Measurements from ENCODE around the gene CFAP45.
"Not testable (repeated sequence)": the region's sequence is repeated elsewhere in the genome, so short reads cannot be mapped to it uniquely, and the experiment has no call there.

Gene CFAP45

DNA sequence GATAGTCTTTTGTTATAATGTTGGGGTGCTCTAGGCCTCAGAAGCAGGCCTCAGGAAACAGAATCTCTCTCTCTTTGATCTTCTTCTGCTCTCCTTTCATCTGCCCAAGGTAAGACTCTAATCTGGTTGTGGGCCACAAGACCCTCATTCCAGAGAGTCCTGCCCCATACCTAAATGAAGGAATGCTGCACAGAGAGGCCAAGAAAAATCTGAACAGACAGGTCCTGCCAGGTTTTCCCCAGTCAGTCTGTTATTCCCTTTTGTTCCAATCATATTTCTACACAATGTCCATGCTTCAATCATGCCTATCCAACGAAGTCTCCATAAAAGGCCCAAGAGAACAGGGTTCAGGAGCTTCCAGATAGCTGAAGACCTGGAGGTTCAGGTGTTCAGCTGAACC lies 7.0 kb upstream of the CFAP45 start:
- no peak overlapping the region for H3K4me3 ChIP-seq (ENCODE audit: severe bottlenecking)

DNA sequence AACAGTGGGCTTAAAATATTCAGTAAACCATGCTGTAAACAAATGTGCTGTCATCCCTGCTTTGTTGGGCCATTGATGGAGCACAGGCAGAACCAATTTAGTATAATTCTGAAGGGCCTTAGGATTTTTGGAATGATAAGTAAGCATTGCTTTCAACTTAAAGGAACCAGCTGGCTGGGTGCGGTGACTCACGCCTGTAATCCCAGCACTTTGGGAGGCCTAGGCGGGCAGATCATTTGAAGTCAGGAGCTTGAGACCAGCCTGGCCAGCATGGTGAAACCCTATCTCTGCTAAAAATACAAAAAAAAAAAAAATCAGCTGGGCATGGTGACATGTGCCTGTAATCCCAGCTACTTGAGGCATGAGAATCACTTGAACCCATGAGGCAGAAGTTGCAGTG lies 4.1 kb upstream of the CFAP45 start:
- not testable (repeated sequence) for H3K27ac ChIP-seq (ENCODE audit: poor library complexity, severe bottlenecking); H3K9me3 ChIP-seq (ENCODE audit: severe bottlenecking); H3K4me3 ChIP-seq (ENCODE audit: severe bottlenecking); H3K36me3 ChIP-seq (ENCODE audit: low read depth); H3K27me3 ChIP-seq (ENCODE audit: insufficient read depth, poor library complexity, severe bottlenecking); ATAC-seq (ENCODE audit: low read depth); H3K4me1 ChIP-seq (ENCODE audit: insufficient read depth, poor library complexity, severe bottlenecking); DNase-seq (ENCODE audit: low spot score)

More for the DNA sequence above, 7.0 kb upstream of the CFAP45 start:
- Histone ChIP-seq H3K36me3 (ENCODE audit: low read depth) (no peaks in the 10 kb centered on the region), H3K27me3 (ENCODE audit: insufficient read depth, poor library complexity, severe bottlenecking) (no peaks in the 10 kb centered on the region), H3K27ac (ENCODE audit: poor library complexity, severe bottlenecking) (no peak overlapping the region), H3K4me1 (ENCODE audit: insufficient read depth, poor library complexity, severe bottlenecking) (peaks cover 15% of the 10 kb centered on the region), H3K9me3 (ENCODE audit: severe bottlenecking) (peaks cover 4% of the 10 kb centered on the region)
- TF ChIP-seq, protein P1, sequence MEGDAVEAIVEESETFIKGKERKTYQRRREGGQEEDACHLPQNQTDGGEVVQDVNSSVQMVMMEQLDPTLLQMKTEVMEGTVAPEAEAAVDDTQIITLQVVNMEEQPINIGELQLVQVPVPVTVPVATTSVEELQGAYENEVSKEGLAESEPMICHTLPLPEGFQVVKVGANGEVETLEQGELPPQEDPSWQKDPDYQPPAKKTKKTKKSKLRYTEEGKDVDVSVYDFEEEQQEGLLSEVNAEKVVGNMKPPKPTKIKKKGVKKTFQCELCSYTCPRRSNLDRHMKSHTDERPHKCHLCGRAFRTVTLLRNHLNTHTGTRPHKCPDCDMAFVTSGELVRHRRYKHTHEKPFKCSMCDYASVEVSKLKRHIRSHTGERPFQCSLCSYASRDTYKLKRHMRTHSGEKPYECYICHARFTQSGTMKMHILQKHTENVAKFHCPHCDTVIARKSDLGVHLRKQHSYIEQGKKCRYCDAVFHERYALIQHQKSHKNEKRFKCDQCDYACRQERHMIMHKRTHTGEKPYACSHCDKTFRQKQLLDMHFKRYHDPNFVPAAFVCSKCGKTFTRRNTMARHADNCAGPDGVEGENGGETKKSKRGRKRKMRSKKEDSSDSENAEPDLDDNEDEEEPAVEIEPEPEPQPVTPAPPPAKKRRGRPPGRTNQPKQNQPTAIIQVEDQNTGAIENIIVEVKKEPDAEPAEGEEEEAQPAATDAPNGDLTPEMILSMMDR (IDR thresholded peaks at IDR 0.05; ENCODE audit: poor library complexity, severe bottlenecking), result no peak
- DNase-seq (ENCODE audit: low spot score) (no peak), ATAC-seq (ENCODE audit: low read depth) (no peak)

DNA sequence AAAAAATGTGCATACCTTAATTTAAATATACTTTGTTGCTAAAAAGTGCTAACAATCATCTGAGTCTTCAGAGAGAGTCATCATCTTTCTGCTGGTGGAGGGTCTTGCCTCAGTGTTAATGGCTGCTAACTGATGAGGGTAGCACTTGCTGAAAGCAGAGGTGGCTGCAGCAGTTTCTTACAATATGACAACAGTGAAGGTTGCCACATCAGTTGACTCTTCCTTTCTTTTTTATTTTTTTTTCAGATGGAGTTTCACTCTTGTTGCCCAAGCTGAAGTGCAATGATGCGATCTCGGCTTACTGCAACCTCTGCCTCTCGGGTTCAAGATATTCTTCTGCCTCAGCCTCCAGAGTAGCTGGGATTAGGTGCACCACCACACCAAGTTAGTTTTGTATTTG lies 2.6 kb upstream of the CFAP45 start:
- Histone ChIP-seq H3K4me1 (ENCODE audit: insufficient read depth, poor library complexity, severe bottlenecking) (peaks cover 7% of the 10 kb centered on the region), H3K36me3 (ENCODE audit: low read depth) (no peaks in the 10 kb centered on the region), H3K27me3 (ENCODE audit: insufficient read depth, poor library complexity, severe bottlenecking) (no peaks in the 10 kb centered on the region), H3K4me3 (ENCODE audit: severe bottlenecking) (no peak overlapping the region), H3K27ac (ENCODE audit: poor library complexity, severe bottlenecking) (no peak overlapping the region), H3K9me3 (ENCODE audit: severe bottlenecking) (peaks cover 4% of the 10 kb centered on the region)
- DNase-seq (ENCODE audit: low spot score) (no peak), ATAC-seq (ENCODE audit: low read depth) (no peak)
- TF ChIP-seq, protein P1 (IDR thresholded peaks at IDR 0.05; ENCODE audit: poor library complexity, severe bottlenecking), result no peak

DNA sequence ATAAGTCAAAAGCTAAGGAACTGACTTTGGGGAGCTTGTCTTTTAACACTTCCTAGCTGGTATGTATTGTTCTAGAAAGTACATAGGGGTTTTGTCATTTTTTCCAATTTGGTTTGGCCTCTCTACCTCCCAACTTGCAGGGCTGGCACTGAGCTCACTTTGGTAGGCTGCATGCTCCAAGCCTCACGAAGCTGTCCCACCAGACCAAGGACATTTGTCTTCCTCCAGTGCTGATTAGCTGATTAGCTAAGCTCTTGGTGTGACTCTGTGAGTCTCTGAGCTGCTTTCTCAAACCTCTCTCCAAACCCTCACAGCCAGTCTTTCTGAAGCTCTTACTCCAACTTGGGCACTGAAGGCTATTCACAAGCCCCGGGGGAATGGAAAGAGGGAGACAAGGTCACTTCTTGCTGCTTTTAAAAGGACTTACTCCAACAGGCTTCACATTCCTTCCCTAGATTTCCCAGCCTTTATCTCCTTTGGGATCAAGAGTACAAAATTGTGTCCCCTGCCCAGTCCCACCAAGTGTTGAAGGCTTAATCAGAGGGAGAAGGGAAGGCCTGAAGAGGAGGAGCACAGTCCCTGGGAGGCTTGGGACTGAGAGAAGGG lies 893 bp upstream of the CFAP45 start:
- TF ChIP-seq, protein P1 (IDR thresholded peaks at IDR 0.05; ENCODE audit: poor library complexity, severe bottlenecking), result no peak

DNA sequence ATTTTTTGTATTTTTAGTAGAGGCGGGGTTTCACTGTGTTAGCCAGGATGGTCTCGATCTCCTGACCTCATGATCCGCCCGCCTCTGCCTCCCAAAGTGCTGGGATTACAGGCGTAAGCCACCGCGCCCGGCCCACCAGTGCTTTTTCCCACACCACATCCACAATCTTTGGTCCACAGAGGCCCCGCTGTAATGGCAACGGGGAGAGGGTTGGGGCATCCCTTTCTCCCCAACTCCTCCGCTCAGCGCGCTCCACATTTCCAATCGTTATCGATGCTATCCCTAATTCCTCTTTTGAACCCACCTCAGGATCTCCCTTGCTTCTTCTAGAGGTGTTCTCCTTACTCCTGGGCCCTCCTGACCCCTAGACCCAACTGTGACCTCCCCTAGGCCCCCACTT lies 331 bp downstream of the CFAP45 start:
- ATAC-seq (ENCODE audit: low read depth); H3K4me1 ChIP-seq (ENCODE audit: insufficient read depth, poor library complexity, severe bottlenecking); H3K9me3 ChIP-seq (ENCODE audit: severe bottlenecking); DNase-seq (ENCODE audit: low spot score); H3K27me3 ChIP-seq (ENCODE audit: insufficient read depth, poor library complexity, severe bottlenecking); H3K27ac ChIP-seq (ENCODE audit: poor library complexity, severe bottlenecking); H3K4me3 ChIP-seq (ENCODE audit: severe bottlenecking); H3K36me3 ChIP-seq (ENCODE audit: low read depth): not testable (repeated sequence)

More for the DNA sequence above, 893 bp upstream of the CFAP45 start:
- H3K4me3 ChIP-seq (ENCODE audit: severe bottlenecking), result no peak overlapping the region
- H3K27ac ChIP-seq (ENCODE audit: poor library complexity, severe bottlenecking), result no peak overlapping the region
- DNase-seq (ENCODE audit: low spot score) (no peak), ATAC-seq (ENCODE audit: low read depth) (no peak)
- H3K27me3 ChIP-seq (ENCODE audit: insufficient read depth, poor library complexity, severe bottlenecking), result no peaks in the 10 kb centered on the region
- H3K4me1 ChIP-seq (ENCODE audit: insufficient read depth, poor library complexity, severe bottlenecking), result peaks cover 7% of the 10 kb centered on the region
- peaks cover 4% of the 10 kb centered on the region for H3K9me3 ChIP-seq (ENCODE audit: severe bottlenecking)
- no peaks in the 10 kb centered on the region for H3K36me3 ChIP-seq (ENCODE audit: low read depth)

DNA sequence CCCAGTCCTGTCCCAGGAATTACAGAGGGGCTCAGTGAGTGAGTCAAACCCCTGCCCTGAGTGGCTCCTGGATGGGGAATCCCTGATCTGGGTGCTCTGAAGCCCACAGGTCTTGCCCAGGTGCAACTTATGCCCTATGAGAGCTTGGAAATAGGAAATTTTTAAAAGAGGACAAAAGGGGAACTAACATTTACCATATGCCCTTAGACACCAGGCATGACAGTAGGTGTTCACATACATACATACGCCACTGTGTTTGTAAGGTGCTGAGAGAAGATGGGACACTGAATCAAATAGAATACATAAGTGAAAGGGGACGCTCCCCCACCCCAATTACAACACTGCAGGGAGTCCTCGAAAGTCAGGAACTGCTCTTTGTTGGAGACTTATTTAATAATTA lies 1.4 kb downstream of the CFAP45 start:
- TF ChIP-seq, protein P1 (IDR thresholded peaks at IDR 0.05; ENCODE audit: poor library complexity, severe bottlenecking), result no peak
- no peak for ATAC-seq (ENCODE audit: low read depth)
- no peaks in the 10 kb centered on the region for H3K27me3 ChIP-seq (ENCODE audit: insufficient read depth, poor library complexity, severe bottlenecking)

More for the DNA sequence above, 1.4 kb downstream of the CFAP45 start:
- DNase-seq (ENCODE audit: low spot score), result no peak
- H3K9me3 ChIP-seq (ENCODE audit: severe bottlenecking), result peaks cover under 1% of the 10 kb centered on the region
- no peak overlapping the region for H3K27ac ChIP-seq (ENCODE audit: poor library complexity, severe bottlenecking)
- H3K4me1 ChIP-seq (ENCODE audit: insufficient read depth, poor library complexity, severe bottlenecking), result peaks cover 7% of the 10 kb centered on the region
- H3K36me3 ChIP-seq (ENCODE audit: low read depth), result no peaks in the 10 kb centered on the region
- H3K4me3 ChIP-seq (ENCODE audit: severe bottlenecking), result no peak overlapping the region

Measured in RWPE2 (cell line).